ENCODE results near the gene ZNF608. TPM values are rescaled to one million over a fixed set of nuclear protein-coding genes. Genes with fewer than 3 reads are reported as not detected.

Gene ZNF608
- total RNA-seq, 1 experiment from 2014 or later: 23.9 TPM

DNA sequence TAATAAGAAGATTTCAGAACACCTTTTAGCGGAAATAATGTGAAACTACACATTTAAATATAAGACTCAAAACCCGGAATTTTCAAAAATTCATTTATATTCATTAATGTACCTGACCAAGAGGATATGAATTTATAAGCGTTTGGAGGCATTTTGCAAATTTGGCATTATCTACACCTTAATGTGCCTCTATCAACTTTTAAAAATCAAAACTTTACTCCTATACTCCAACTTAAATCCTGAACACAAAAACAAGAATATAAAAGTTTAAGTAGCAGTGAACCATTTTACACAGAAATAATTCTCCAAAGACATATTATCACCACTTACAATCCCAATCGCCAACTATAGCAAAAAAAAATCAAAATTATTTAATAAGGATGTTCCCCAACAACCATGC, 3.9 kb downstream of the ZNF608 start:
- in situ Hi-C loops (cut with HindIII; ENCODE audit: low pct_unique_long_range_greater_than_20kb, low sequenced_read_pairs): no loop called here
- no peak for DNase-seq (ENCODE audit: low read depth)

DNA sequence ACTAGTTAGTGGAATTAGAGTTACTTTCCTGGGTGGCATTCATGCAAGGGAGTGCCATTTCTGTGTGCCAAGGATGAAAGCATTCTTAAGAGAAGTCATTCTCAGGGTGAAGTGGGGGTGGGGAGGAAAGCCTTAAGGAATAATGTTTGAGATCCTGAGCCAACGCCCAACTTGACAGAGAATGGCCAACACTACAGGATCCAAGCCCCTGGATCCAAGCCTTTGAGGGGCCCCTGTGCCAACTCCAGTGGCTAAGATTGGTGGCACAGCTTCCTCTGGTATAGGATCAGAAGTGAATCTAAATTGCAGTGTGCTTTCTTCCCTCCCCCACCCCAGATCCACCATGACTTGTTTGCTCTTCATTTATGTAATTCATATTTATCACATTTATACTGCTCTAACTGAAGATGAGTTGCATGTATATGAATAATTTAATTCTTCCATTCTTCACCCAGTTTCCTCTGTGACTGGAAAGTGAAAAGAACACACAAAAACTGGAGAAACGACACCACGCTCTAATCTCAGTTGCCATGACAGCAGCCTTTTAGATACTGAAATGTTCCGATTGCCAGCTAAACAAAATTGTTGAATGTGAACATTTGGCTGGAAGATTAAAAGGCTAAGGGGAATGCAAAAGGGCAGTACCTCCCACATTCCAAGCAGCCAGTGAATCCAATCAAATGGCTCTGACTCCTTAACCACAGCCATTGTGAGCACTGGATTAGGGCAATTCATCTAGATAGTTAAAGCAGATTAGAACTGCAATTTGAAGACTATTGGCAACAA, 4.5 kb downstream of the ZNF608 start:
- peak; percentile 92 for DNase-seq (ENCODE audit: low read depth)
- in situ Hi-C loops (cut with HindIII; ENCODE audit: low pct_unique_long_range_greater_than_20kb, low sequenced_read_pairs): no loop called here

DNA sequence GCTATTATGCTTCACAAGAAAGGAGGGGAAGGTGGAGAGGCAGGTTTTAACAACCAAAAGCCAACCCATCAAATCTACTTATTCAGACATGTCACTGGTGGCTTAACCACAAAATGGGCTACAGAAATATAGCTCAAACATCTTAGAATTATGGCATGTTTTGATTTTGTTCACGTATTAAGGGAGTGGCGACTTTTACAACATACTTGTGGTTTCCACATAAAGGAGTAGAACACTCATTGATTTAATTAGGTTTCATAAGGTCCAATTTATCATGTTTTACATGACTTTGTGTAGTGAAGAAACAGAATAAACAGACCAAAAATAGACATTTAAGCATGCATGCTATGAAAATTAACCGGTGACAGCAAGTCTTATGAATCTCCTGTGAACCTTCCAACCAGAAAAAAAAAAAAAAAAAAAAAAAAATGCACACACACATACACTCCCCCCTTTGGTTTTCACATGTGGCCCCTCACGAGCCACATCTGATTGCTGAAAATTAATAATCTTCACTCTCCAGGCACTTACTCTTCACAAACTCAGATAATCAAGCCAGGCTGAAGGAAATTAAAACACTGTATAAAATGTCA, 5.4 kb downstream of the ZNF608 start:
- in situ Hi-C loops (cut with HindIII; ENCODE audit: low pct_unique_long_range_greater_than_20kb, low sequenced_read_pairs): no loop called here
- DNase-seq (ENCODE audit: low read depth): peak; percentile 88

DNA sequence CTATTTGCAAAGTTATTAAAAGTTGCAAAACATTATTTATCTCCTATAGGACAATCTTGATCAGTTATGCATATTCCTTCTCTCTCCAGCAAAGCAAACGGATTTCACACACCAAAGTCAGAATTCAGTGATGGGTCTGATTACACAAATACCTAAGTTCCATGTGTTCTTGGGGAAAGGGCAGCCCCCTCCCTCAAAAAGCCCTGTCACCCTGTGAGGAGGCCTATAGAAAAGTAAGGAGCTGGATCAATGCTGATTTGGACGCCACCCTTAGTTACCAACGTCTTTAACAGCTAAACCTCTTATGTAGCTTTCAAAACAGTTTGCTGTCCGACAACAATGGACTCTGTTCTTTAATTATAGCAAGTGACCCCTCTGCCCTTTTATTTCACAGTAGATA, 6.4 kb downstream of the ZNF608 start:
- no peak for DNase-seq (ENCODE audit: low read depth)
- in situ Hi-C loops (cut with HindIII; ENCODE audit: low pct_unique_long_range_greater_than_20kb, low sequenced_read_pairs): no loop called here

DNA sequence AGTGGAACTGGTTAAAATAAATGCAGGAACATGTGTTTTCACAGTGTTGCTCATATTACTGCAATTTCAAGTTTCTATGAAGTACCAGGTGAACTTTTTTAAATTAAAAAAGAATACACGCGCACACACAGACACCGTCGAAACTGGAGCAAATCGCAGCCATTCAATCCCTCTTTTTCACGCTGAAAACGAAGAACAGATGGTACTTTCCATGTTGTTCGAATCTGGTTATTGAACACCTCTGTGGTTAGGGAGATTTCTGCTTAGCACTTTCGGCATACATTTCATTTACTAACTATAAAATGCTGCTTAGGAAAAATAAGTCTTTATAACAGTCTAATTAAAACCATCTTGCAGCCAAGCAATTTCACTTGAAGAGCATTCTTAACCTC, 6.8 kb downstream of the ZNF608 start:
- in situ Hi-C loops (cut with HindIII; ENCODE audit: low pct_unique_long_range_greater_than_20kb, low sequenced_read_pairs): no loop called here
- DNase-seq (ENCODE audit: low read depth): no peak

DNA sequence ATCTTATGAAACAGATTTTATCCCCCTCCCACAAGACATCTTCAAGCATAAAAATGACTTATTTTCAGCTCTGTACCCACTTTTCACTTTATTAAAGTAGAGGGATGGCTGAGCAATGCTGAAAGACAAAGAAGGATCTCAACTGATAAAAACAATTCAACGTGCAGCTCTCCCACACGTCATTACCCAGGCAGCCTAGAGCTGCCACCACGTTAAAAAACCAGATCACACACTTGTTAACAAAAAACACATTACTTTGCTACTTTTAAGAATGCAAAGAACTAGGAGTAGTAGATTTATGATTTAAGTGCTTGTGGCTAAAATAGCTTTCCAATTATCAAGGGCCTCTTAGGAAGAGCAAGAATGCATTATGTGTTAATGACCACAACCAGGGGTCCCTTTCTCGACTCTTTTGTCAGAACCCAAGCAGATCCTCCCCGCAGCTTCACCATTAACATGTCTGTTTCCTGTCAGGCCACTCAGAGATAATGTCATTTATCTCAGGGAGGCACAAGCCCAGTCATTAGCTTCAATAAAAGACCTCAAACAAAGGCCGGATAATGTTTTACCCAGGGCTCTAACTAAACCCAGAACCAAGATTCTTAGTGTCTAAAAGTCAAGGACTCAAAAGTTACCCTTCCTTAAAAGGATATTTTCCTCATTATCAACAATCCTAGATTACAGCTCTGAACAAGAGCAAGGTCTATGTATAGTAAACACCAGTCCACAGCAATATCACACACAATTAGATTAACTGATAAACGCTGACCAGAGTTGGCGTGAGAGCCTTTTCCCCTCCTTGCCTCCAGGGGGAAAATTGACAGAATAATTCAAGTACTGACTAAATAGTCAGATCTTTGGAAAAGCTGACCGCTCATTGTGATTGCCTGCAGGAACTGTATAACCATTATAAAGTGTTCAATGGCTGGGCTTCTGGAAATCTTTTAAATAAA, 7.5 kb downstream of the ZNF608 start:
- DNase-seq (ENCODE audit: low read depth): no peak
- in situ Hi-C loops (cut with HindIII; ENCODE audit: low pct_unique_long_range_greater_than_20kb, low sequenced_read_pairs): no loop called here

DNA sequence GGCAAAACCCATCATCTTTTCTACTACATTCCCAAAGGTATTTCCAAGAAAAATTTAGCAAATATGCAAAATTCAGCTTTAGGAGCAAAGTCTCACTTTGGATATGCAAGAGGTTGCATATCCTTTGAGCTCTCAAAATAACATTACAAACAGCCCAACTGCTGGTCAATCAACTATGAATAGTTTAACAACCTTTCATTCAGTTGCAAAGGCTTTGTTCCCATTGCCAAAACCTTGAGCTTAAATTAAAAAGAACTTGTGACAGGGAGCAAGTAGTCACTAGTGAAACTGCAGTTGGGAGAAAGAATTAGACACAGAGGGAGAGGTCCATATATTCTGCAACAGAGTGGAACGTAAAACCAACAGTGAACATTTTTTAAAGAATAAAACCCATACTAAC, 8.8 kb downstream of the ZNF608 start:
- DNase-seq (ENCODE audit: low read depth): no peak
- in situ Hi-C loops (cut with HindIII; ENCODE audit: low pct_unique_long_range_greater_than_20kb, low sequenced_read_pairs): no loop called here

DNA sequence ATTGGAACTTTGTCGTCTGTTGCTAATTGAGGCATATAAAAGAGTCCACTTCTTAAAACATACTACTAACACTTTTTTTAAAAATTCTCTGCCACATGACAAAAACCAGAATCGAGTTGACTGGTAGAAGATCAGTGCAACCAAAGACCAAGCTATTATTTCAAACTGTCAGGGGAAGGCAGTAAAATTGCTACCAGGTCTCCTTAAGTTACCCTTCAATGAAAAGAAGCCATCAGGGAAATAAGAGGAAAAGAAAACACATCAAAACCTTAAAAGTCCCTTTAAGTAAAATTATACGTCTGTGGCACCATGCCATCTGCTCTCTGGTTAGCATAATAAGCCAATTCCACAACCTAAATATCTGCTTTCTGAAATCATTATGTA, 9.6 kb downstream of the ZNF608 start:
- no peak for DNase-seq (ENCODE audit: low read depth)
- in situ Hi-C loops (cut with HindIII; ENCODE audit: low pct_unique_long_range_greater_than_20kb, low sequenced_read_pairs): no loop called here

DNA sequence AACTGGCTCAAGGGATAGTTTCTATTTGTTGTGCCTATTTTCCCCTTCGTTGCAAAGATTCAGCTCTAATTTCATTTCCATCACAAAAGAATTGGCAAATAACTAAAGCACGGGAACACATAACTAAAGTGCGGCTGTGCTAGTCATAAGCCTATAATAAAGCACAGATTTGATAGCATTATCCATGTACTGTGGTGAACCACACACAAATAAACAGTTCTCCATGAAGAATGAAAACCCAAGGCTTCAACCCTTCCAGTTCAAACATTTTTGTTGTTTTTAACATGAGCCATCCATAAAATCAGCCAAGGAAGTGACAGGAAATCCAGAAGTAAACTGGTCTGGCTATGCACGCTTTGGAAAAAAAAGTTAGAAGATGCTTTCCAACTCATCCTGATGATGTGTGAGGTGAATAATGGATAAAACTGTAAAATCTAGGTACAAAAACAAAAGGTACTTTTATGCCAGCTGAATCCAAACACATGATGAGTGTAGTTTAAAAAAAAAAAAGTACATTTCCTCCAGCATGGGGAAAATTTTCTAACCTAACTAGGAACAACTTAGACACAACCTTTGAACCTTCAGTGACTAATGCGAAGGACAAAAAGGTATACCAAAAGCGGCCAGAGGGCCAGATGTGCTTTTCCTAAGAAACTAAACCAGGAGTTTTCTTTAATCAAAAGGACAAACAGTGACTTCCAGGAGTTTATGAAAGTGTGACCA, 10.2 kb downstream of the ZNF608 start:
- in situ Hi-C loops (cut with HindIII; ENCODE audit: low pct_unique_long_range_greater_than_20kb, low sequenced_read_pairs): no loop called here
- DNase-seq (ENCODE audit: low read depth): peak; percentile 64

DNA sequence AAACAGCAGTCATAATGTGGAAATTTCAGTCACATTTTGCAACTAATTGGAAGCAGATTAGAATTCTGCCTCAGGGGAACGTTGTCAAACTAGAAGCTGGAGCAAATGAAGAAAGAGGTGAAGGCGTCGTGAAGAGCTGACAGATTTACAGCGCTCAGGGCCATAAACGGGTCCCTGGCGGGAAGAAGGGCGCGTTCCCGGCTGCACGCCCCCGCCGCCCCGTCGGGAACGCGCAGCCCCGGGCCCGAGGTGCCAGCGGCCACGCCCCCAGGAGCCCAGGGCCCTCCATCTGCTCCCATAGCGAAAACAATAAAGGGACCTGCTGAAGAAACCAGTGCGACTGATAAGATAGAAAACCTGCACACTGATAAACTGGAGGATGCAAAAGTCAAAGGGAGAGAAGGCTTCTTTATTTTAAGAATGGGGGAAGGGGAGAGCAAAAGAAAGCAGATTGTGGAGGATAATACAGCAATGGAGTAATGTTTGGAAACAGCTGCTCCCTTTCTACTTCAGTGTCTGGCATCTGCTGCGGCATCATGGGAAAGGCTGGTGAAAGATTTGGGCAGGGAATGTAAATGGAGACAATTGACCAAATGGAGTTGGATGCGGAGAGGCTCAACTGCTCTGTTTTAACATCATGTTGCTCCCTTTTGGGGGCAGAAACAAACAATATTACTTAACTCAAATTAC, 11.1 kb downstream of the ZNF608 start:
- in situ Hi-C loops (cut with HindIII; ENCODE audit: low pct_unique_long_range_greater_than_20kb, low sequenced_read_pairs): no loop called here
- no peak for DNase-seq (ENCODE audit: low read depth)

DNA sequence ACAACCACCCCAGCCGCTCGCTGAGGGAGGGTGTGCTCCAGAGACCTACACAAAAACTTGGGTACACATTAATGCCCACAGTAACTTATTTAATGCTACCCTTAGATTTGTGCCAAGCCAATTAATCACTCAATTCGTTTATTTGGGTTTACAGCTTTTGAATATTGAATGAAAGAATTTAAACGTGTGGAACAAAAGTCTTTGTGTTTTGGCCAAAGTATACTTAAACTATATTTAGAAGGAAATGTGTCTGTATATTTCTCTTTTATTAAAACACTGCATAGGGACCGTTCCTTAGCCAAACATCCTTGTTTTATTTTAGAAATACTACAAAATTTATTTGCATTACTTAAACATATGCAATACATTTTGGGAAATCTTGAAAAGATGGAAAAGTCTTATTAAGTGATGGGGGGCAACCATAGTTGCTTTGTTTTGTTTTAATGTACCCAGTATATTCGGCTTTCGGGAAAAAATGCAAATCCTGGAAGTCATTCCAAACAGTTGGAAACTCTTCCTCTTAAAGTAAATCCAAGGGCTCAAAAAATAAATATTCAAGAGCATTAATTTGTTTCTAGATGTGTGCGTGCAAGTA, 11.8 kb downstream of the ZNF608 start:
- in situ Hi-C loops (cut with HindIII; ENCODE audit: low pct_unique_long_range_greater_than_20kb, low sequenced_read_pairs): no loop called here
- no peak for DNase-seq (ENCODE audit: low read depth)

DNA sequence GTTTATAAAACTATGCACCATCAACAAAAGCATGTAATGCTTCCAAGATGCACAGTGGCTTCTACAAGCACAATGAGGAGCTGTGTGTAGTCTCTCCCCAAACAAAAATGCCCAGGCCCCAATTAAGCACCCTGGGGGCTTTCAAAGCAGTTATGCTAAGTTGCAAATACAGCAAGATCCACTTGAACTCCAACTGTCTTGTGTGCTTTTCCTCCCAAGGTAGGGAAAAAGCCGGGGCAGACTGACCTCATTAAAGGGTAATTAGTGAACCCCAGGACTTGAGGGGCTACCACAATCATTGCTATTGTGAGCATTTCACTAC, 13.1 kb downstream of the ZNF608 start:
- in situ Hi-C loops (cut with HindIII; ENCODE audit: low pct_unique_long_range_greater_than_20kb, low sequenced_read_pairs): no loop called here

DNA sequence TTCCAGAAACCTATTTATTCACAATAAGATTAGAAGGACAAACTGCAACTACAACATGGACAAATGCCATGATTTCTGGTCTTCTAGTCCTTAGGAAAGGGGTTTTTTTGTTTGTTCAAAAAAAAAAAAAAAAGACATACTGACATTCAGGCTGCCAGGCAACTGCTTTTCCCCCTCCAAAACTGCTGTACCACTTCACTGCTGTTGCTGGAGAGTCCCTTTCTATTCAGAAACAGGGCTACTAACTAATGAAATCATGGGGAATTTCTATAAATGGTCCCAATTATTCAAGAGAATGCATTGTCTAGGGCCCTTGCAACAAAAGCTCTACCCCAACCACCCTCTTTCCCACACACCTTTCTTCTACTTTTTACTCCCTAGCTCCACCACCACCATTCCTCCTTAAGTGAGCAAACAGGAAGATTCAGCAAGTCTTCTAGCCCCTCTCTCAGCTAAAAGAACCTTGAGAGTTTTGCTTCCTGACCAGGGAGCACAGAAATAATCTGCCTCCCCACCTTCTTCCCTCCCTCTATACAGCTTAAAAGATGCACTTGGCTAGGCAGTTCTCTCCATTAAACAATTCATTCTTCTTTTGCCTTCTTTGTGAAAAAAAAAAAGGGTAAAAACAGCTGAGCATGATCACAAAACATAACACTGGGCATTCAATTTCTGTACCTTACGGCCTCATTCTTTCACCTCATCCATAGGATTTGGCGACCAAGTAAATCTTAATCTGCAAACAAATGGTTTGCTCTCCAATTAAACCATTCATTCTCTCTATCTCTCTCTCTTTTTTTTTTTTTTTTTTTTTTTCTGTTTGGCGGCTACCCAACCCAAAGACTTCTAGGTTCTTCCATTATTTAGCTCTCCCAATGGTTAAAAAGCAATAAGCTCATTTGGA, 13.8 kb downstream of the ZNF608 start:
- in situ Hi-C loops (cut with HindIII; ENCODE audit: low pct_unique_long_range_greater_than_20kb, low sequenced_read_pairs): no loop called here
- DNase-seq (ENCODE audit: low read depth): no peak

More for the DNA sequence above, 13.1 kb downstream of the ZNF608 start:
- DNase-seq (ENCODE audit: low read depth): no peak

DNA sequence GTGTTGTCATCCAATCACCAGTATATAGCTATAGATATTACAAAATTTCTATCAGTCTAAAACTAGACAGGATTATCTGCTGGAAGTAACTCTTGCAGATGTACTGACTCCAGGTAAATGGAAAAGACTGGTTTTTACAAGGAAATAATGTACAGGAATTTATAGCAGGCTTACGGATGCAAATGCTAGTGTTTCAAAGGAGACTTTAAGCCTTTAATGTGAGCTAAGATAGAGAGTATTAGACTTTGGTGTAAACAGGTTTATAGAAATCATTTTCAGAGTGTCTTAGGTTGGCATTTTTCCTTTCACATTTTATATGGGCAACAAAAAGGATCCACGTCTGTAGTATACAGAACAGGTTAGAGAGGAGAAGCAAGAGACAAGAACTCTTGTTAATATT, 16.1 kb downstream of the ZNF608 start:
- no peak for DNase-seq (ENCODE audit: low read depth)
- in situ Hi-C loops (cut with HindIII; ENCODE audit: low pct_unique_long_range_greater_than_20kb, low sequenced_read_pairs): no loop called here

DNA sequence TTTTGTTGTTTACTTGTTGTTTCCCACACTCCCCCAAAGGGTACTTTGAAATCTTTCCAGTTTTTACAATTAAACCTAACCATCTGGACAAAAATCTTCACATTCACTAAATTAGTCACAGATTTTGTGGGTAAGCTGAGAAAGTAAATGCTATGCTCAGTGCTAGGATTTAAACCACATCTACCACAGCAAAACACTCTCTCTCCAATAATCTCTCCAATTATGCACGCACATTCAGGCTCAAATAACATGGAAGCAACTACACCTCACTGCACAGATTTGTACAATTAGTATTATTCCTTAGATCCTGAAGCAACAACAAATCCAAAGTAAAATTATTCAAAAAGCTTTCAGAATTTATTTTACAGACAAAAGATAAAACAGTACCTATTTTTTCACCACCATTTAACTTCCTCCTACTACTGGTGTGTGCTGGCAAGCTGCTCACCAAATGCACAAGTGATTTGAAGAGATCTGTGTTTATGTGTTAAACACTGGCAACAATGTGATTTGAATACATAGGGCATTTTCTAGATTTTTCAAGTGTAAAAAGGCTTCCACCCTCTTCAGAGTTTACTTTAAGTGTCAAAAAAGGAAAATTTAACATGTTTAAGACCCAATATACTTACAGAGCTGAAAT, 16.6 kb downstream of the ZNF608 start:
- DNase-seq (ENCODE audit: low read depth): no peak
- in situ Hi-C loops (cut with HindIII; ENCODE audit: low pct_unique_long_range_greater_than_20kb, low sequenced_read_pairs): no loop called here

DNA sequence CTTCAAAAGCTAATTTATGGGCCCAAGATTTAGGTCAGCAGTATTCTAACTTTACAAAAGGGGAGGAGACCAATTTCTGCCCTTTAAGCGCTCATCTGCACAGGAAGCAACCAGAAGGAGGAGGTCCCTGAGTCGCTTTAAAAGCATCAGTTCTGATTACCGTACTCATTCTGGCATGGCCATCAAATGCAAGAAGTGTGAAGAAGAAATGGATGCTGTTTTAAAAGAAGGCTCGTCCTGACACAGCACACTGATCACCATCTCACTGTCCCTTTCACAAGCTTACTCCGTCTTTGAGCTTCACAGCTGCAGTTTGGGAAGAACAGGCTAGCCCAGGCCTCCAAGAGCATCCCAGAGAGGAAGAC, 17.5 kb downstream of the ZNF608 start:
- in situ Hi-C loops (cut with HindIII; ENCODE audit: low pct_unique_long_range_greater_than_20kb, low sequenced_read_pairs): no loop called here
- DNase-seq (ENCODE audit: low read depth): no peak
